ENCODE data around the gene JMJD7. TPM values are rescaled to one million over a fixed set of nuclear protein-coding genes. Genes with fewer than 3 reads are reported as not detected.

JMJD7 gene
- total and polyA plus RNA-seq, 9 donors, result 5.1 to 11.1 (median 8.2) TPM

DNA sequence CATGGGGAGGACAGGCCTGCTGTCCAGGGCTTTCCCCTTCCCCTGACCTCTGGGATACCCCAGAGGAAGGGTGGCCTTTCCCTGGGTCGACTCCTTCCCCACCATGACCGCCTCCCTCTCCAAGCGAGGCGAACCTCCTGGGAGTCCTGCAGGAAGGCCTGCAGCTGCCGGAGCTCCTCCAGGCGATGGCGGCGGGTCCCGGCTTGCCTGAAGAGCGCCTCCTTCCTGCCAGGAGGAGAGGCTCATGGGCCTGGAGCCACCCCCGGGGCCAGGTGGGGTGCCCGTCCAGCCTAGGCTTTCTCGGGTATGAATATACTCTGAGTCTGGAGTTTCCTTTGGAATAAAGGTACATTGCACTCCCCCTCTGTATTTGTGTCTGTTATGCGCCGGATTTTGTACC, 30.9 kb downstream of the JMJD7 start:
- WGBS (ENCODE audit: insufficient coverage), result 69% methylated on average over 10 of the region's 15 CpGs
- H3K9me3 ChIP-seq (replicated peaks; ENCODE audit: control insufficient read depth, low read depth, low read length), result no peaks in the 10 kb centered on the region
- no peak overlapping the region for H3K27ac ChIP-seq (ENCODE audit: low read length)
- peaks cover 6% of the 10 kb centered on the region for H3K36me3 ChIP-seq (ENCODE audit: control insufficient read depth, insufficient read depth, low read length)
- no peak for DNase-seq
- peaks cover 26% of the 10 kb centered on the region for H3K4me1 ChIP-seq (ENCODE audit: control insufficient read depth, insufficient read depth, low read length)
- H3K27me3 ChIP-seq (ENCODE audit: control insufficient read depth, insufficient read depth, low read length), result peaks cover 3% of the 10 kb centered on the region
- no peak overlapping the region for H3K4me3 ChIP-seq (ENCODE audit: low read length)

DNA sequence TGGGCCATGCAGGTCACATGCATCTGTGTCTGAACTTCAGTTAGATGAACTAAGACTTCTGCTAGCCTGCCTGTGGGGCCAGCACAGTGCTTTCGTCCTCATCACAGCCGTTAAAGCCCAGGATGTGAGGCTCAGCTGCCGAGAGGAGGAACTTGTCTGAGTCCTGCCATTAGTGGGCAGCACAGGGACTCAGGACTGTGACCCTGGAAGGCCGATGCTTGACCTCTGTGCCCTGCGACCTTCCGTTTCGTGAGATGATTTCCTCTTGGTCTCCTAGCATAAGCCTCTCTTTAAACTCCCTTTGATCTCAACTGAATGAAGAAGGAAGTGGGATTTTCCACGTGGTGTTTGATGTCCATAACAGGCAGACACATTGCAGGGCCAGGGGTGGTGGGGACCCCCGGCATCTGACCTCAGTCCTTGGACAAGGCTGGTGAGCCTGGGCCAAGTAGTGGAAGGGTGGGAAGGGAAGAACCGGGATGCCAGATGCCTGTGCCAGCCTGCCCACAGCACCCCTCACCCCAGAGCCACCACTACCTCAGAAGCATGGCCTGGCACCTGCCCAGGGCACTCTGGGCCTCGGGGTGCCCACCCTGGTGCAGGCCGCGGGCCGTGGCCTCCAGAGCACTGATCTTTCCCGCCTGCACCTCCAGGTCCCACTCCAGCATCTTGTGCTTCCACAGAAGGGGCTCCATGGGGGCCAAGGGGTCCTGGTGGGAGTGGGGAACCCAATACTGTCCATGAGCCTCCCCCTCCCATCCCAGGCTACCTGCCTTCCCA, 32.3 kb downstream of the JMJD7 start:
- Histone ChIP-seq H3K27ac (ENCODE audit: low read length) (no peak overlapping the region), H3K4me1 (ENCODE audit: control insufficient read depth, insufficient read depth, low read length) (peaks cover 12% of the 10 kb centered on the region), H3K4me3 (ENCODE audit: low read length) (no peak overlapping the region), H3K9me3 (replicated peaks; ENCODE audit: control insufficient read depth, low read depth, low read length) (no peaks in the 10 kb centered on the region), H3K36me3 (ENCODE audit: control insufficient read depth, insufficient read depth, low read length) (peaks cover 8% of the 10 kb centered on the region), H3K27me3 (ENCODE audit: control insufficient read depth, insufficient read depth, low read length) (peaks cover 3% of the 10 kb centered on the region)
- no peak for DNase-seq
- 62% methylated on average over 8 of the region's 15 CpGs for WGBS (ENCODE audit: insufficient coverage)

DNA sequence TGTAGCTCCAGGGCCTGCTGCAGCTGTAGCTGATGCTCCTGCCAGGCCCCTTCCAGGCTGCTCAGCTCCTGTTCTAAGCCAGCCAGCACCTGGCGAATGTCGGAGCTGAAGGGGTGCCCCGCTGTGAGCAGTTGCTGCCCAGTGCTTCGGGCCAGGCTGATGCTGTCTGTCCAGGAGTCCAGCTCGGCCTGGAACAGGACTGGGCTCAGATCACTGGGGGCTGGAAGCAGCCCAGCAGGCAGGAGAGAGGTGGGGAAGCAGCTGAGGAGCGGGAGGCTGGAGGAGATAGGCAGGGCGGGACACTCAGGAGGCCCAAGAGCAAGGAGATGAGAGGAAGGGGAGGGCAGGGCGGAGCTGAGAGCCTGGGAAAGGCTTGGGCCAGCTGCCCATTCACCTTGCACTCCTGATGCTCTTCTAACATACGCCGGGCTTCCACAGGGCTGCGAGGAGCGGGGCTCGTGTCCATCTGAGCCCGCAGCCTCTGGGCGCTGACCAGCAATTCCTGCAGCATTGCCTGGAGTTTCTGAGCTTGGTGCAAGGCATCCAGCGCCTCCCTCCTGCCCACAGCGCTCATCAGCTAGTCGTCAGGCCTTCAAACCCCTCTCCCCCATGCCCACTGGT, 34.0 kb downstream of the JMJD7 start:
- 70% methylated on average over 15 of the region's 18 CpGs for WGBS (ENCODE audit: insufficient coverage)
- no peaks in the 10 kb centered on the region for H3K27me3 ChIP-seq (ENCODE audit: control insufficient read depth, insufficient read depth, low read length)
- no peak overlapping the region for H3K4me3 ChIP-seq (ENCODE audit: low read length)
- H3K27ac ChIP-seq (ENCODE audit: low read length), result no peak overlapping the region
- peaks cover 4% of the 10 kb centered on the region for H3K36me3 ChIP-seq (ENCODE audit: control insufficient read depth, insufficient read depth, low read length)
- DNase-seq, result no peak
- no peaks in the 10 kb centered on the region for H3K9me3 ChIP-seq (replicated peaks; ENCODE audit: control insufficient read depth, low read depth, low read length)
- H3K4me1 ChIP-seq (ENCODE audit: control insufficient read depth, insufficient read depth, low read length), result peaks cover 15% of the 10 kb centered on the region

DNA sequence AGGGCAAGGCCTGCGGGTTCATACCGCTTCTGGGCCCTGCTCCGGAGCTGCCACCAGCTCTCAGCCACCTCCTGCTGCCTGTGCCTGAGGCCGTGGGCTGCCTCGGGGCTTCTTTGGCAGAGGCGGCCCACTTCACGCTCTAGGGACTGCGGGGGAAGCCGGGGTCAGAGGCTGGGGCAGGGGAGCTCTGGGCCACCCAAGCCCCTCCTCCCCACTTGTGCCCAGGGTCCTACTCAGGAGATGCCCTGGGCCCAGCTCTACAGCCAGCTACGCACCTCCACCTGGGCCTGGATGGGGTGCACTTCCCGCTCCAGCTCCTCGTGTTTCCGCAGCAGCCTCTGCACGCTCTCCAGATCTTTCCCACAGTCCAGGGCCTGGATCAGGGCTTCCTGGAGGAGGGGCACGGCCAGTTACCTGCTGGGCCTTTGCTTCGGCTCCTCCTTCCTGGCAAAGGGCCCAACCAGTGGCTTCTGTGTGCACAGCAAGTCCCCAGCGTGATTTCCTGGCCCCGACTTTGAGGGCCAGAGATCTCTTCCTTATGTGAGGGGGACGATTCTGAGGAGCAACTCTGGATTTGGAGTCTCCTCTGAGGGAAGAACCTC, 34.7 kb downstream of the JMJD7 start:
- H3K4me1 ChIP-seq (ENCODE audit: control insufficient read depth, insufficient read depth, low read length), result peaks cover 15% of the 10 kb centered on the region
- no peak overlapping the region for H3K27ac ChIP-seq (ENCODE audit: low read length)
- peaks cover 3% of the 10 kb centered on the region for H3K36me3 ChIP-seq (ENCODE audit: control insufficient read depth, insufficient read depth, low read length)
- H3K27me3 ChIP-seq (ENCODE audit: control insufficient read depth, insufficient read depth, low read length), result no peaks in the 10 kb centered on the region
- H3K4me3 ChIP-seq (ENCODE audit: low read length), result no peak overlapping the region
- H3K9me3 ChIP-seq (replicated peaks; ENCODE audit: control insufficient read depth, low read depth, low read length), result no peaks in the 10 kb centered on the region
- no peak for DNase-seq
- WGBS (ENCODE audit: insufficient coverage), result 69% methylated on average over 13 of the region's 19 CpGs

DNA sequence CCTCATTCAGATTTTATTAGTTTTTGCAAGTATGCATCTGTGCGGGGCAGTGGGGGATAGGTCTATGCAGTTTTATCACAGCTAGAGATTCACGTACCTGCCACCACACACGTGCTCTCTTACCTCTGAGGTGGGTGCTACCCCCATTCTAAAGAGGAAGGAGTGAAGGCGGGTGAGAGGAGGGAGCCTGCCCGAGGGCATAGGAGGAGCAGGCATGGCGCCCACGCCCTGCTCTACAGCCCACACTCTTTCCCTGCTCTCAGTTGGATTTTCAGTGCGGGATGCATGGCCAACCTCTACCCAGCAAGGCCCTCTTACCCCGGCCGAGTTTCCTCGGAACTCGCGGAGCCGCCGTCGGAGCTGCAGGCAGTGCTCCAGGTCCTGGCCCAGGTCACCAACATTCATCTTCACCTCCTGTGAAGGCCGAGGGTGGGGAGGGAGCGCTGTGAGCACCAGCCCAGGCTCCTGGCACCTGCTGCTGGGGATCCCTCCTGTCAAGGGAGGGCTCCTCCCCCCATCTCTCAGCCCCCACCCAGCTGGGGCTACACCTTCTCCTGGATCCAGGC, 37.7 kb downstream of the JMJD7 start:
- Histone ChIP-seq H3K27me3 (ENCODE audit: control insufficient read depth, insufficient read depth, low read length) (no peaks in the 10 kb centered on the region), H3K4me3 (ENCODE audit: low read length) (no peak overlapping the region), H3K4me1 (ENCODE audit: control insufficient read depth, insufficient read depth, low read length) (peaks cover 12% of the 10 kb centered on the region), H3K9me3 (replicated peaks; ENCODE audit: control insufficient read depth, low read depth, low read length) (no peaks in the 10 kb centered on the region), H3K36me3 (ENCODE audit: control insufficient read depth, insufficient read depth, low read length) (peaks cover 3% of the 10 kb centered on the region), H3K27ac (ENCODE audit: low read length) (no peak overlapping the region)
- WGBS (ENCODE audit: insufficient coverage), result 80% methylated on average over 3 of the region's 18 CpGs
- DNase-seq, result no peak

DNA sequence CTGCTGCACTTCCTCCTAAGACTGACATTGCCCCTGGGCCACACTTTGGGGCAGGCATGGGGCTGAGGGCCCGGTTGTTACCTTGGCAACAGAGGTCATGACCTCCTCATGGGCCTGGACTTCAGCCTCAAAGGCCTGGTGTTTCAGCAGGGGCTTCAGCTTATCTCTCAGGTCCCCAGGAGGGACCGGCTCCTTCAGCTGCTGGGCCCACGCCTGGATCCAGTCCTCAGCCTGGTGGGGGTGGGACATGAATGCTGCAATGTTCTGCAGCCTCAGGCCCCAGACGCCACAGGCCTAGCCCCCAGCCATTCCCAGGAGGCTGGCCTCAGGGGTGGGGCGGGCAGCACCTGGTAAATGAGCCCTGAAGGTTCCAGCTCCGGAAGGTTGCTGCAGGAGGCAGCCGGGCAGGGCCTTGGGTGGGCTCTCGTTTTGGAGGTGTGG, 38.4 kb downstream of the JMJD7 start:
- H3K27me3 ChIP-seq (ENCODE audit: control insufficient read depth, insufficient read depth, low read length), result no peaks in the 10 kb centered on the region
- peaks cover 5% of the 10 kb centered on the region for H3K36me3 ChIP-seq (ENCODE audit: control insufficient read depth, insufficient read depth, low read length)
- no peak overlapping the region for H3K4me3 ChIP-seq (ENCODE audit: low read length)
- H3K27ac ChIP-seq (ENCODE audit: low read length), result no peak overlapping the region
- DNase-seq, result no peak
- WGBS (ENCODE audit: insufficient coverage), result 49% methylated on average over 6 of the region's 8 CpGs
- peaks cover 12% of the 10 kb centered on the region for H3K4me1 ChIP-seq (ENCODE audit: control insufficient read depth, insufficient read depth, low read length)
- H3K9me3 ChIP-seq (replicated peaks; ENCODE audit: control insufficient read depth, low read depth, low read length), result no peaks in the 10 kb centered on the region

DNA sequence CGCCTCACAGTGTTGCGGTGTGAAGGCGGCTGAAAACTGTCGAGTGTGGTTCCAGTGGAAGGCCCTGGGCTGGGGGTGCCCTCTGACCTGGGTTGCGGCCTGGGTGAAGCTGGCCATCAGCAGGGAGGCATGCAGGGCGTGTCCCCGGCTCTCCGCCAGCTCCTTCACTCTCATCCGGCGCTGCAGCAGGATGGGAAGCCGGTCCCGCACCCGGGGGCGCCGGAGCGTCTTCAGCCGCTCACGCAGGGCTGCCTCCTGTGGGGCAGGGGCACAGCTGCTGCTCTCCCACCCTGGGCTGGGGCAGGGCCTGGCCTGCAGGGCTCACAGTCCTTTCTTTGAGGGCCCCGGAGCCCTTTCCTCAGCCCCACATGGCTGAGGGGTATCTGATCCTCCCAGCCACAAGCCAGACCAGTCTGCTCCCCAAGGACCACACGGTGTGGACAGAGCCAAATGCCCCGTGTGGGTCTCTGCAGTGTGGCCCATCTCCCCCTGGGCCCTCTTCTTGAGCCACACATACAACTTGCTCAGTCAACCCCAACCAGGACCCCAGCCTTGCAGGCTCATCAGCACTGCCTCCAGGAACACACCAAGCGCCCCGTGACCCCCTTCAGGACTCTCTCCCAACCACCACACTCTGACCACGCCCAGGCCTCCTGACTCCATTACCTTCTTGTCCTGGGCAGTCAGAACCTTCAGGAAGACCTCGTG, 39.1 kb downstream of the JMJD7 start:
- Histone ChIP-seq H3K27ac (ENCODE audit: low read length) (no peak overlapping the region), H3K9me3 (replicated peaks; ENCODE audit: control insufficient read depth, low read depth, low read length) (no peaks in the 10 kb centered on the region), H3K27me3 (ENCODE audit: control insufficient read depth, insufficient read depth, low read length) (no peaks in the 10 kb centered on the region), H3K36me3 (ENCODE audit: control insufficient read depth, insufficient read depth, low read length) (peaks cover 6% of the 10 kb centered on the region), H3K4me3 (ENCODE audit: low read length) (no peak overlapping the region), H3K4me1 (ENCODE audit: control insufficient read depth, insufficient read depth, low read length) (peaks cover 12% of the 10 kb centered on the region)
- 87% methylated on average over 23 of the region's 25 CpGs for WGBS (ENCODE audit: insufficient coverage)
- no peak for DNase-seq

DNA sequence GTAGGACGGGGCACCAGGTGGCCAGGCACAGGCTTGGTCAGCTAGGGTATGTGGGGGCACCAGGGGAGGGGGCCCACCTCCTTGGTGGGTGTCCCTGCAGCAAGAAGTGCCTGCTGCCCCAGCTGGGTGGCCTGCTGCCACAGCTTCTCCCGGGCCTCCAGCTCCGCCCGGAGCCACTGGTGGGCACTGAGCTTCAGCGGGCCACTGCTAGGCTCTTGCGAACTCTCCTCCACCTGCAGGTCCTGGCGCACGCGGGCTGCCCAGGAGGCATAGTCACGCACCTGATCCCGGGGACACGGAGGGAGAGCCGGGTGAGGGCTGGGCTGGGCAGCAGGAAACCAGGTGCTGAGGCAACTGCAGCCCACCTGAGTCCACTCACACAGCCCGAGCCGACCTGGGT, 40.4 kb downstream of the JMJD7 start:
- H3K4me3 ChIP-seq (ENCODE audit: low read length), result no peak overlapping the region
- H3K27me3 ChIP-seq (ENCODE audit: control insufficient read depth, insufficient read depth, low read length), result no peaks in the 10 kb centered on the region
- no peak overlapping the region for H3K27ac ChIP-seq (ENCODE audit: low read length)
- DNase-seq, result no peak
- peaks cover 6% of the 10 kb centered on the region for H3K36me3 ChIP-seq (ENCODE audit: control insufficient read depth, insufficient read depth, low read length)
- WGBS (ENCODE audit: insufficient coverage), result 88% methylated on average over 14 of the region's 15 CpGs
- peaks cover 12% of the 10 kb centered on the region for H3K4me1 ChIP-seq (ENCODE audit: control insufficient read depth, insufficient read depth, low read length)
- no peaks in the 10 kb centered on the region for H3K9me3 ChIP-seq (replicated peaks; ENCODE audit: control insufficient read depth, low read depth, low read length)

DNA sequence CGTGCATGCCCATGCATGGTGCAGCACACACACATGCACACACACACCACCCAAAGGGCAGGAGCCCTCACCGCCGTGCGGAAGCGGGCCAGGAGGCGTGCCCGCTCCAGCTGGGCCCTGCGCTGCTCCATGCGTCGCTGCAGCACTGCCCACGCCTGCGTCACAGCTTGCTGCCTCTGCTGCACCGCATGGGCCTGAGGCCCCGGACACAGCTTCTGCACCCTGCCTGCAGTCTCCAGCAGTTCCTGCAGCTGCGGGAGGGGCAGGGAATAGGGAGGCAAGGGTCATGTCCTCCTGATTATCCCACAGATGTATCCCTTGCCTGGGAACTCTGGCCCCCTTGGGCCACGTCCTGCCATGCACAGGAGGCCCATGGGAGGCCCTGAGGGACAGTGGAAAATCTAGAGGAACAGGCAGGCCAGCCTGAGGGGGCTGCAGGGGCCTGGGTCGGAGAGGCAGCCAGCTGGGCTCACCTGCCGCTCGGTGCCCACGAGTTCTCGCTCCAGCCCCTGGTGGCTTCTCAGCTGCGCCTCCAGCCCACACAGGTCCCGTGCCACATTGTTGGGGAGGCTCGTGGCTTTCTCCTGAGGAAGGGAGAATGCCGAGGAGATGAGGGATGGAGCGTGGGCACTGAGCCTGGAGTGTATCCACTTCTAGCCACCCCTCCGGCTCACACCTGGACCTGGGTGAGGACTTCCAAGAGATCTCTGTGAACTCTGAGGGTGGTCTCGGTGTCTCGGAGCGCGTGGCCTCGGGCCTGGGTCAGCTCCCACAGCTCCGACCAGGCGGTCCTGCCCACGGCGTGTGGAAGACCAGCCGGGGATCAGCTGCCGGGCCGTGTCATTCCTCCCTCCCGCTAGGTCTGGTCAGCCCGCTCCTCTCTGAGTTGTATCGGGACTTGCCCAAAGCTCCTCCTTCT, 42.1 kb downstream of the JMJD7 start:
- H3K27me3 ChIP-seq (ENCODE audit: control insufficient read depth, insufficient read depth, low read length), result no peaks in the 10 kb centered on the region
- peaks cover 12% of the 10 kb centered on the region for H3K4me1 ChIP-seq (ENCODE audit: control insufficient read depth, insufficient read depth, low read length)
- no peak overlapping the region for H3K27ac ChIP-seq (ENCODE audit: low read length)
- H3K36me3 ChIP-seq (ENCODE audit: control insufficient read depth, insufficient read depth, low read length), result peaks cover 3% of the 10 kb centered on the region
- H3K4me3 ChIP-seq (ENCODE audit: low read length), result no peak overlapping the region
- 74% methylated on average over 38 of the region's 42 CpGs for WGBS (ENCODE audit: insufficient coverage)
- no peak for DNase-seq
- no peaks in the 10 kb centered on the region for H3K9me3 ChIP-seq (replicated peaks; ENCODE audit: control insufficient read depth, low read depth, low read length)
